ENCODE data around the gene PISD.

- TF ChIP-seq CTCF (IDR thresholded peaks at IDR 0.05; ENCODE audit: insufficient read depth, low read length), result no peak
- TF ChIP-seq GABPA (IDR thresholded peaks at IDR 0.05; ENCODE audit: low read depth), result no peak
- TF ChIP-seq REST (IDR thresholded peaks at IDR 0.05; ENCODE audit: insufficient replicate concordance, low read depth), result no peak
- TF ChIP-seq POLR2AphosphoS5 (IDR thresholded peaks at IDR 0.05; ENCODE audit: low read depth), result no peak
These were observed 20.7 kb upstream of the PISD start for GRCh38 chr22:31682751-31683150.

All from HL-60 (cell line).